ENCODE measurements around the gene ZNF777.

The ZNF777 gene

DNA sequence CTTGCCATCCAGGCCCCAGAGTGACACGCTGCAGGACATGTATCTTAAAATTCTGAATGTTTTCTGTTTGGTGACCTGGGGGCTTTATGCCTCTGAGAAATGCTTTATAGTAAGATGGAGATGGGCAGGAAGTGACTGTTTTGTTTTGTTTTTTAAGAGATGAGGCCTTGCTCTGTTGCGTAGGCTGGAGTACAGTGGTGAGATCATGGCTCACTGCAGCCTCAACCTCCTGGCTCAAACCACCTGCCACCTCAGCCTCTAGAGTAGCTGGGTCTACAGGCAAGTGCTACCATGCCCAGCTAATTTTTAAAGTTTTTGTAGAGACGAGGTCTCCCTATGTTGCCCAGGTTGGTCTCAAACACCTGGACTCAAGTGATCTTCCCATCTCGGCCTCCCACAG lies 20.6 kb downstream of the ZNF777 start:
- H3K4me3 ChIP-seq (ENCODE audit: low read depth, low read length), result no peak overlapping the region
- no peak for DNase-seq (ENCODE audit: low read depth)
- TF ChIP-seq CTCF (conservative IDR thresholded peaks at IDR 0.05; ENCODE audit: low read depth, low read length), result no peak

DNA sequence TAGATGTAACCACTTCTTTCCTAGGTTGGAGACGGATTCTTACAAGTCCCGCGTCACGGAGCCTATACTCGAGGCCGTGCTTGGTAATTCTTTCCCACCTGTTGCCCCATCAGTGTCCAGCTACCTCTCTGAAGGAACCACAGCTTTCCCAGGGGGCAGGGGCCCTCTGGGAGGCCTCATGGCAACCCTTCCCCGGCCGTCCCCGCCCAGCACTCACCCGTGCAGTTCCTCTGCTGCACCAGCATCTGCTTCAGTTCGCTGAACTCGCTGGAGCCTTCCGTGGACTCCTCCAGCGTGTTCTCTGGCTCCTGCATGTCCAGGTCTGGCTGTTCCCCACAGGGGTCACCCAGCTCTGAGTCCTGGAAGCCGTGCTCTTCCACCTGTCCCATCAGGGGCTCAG lies 24.5 kb downstream of the ZNF777 start:
- H3K4me3 ChIP-seq (ENCODE audit: low read depth, low read length), result no peak overlapping the region
- DNase-seq (ENCODE audit: low read depth), result no peak
- no peak for TF ChIP-seq CTCF (conservative IDR thresholded peaks at IDR 0.05; ENCODE audit: low read depth, low read length)

DNA sequence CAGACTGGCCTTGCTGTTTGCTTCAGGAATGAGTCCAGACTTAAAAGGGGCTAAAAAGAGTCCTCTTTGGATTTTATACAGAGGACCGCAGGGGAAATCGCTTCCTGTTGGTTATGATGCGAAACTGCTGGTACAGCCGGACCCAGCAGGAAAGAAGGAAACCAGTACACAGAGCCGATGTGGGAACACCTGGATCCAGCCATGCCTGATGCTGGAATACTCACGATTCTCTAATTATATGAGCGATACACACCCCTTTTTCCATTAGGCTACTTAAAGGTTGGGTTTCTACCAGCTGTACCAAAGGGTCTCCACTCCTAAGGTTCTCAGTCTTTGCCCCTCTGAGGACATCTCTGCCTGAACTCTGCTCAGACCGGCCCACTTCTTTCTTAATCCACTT lies 27.7 kb downstream of the ZNF777 start:
- no peak for DNase-seq (ENCODE audit: low read depth)
- TF ChIP-seq CTCF (conservative IDR thresholded peaks at IDR 0.05; ENCODE audit: low read depth, low read length), result no peak
- no peak overlapping the region for H3K4me3 ChIP-seq (ENCODE audit: low read depth, low read length)

DNA sequence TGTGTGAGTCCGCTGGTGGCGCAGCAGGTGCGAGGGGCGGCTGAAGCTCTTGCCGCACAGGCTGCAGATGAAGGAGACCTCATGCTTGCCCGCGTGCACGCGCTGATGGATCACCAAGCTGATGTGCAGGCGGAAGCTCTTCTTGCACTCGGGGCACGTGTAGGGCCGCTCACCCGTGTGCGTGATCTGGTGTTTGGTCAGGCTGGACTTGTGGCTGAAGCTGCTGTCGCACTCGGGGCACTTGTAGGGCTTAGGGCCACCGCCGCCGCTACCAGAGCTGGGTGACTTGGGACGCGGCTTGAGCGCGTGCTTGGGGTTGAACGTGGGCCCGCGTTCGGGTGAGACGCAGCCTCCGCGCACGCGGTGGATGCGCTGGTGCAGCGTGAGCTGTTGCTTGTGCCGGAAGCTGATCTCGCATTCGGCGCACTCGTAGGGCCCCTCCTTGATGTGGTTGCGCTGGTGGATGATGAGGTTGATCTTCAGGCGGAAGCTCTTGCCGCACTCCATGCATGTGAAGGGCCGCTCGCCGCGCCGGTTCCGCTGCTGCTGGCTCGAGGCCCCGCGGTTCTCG lies 28.7 kb downstream of the ZNF777 start:
- H3K4me3 ChIP-seq (ENCODE audit: low read depth, low read length), result no peak overlapping the region
- no peak for TF ChIP-seq CTCF (conservative IDR thresholded peaks at IDR 0.05; ENCODE audit: low read depth, low read length)
- no peak for DNase-seq (ENCODE audit: low read depth)

DNA sequence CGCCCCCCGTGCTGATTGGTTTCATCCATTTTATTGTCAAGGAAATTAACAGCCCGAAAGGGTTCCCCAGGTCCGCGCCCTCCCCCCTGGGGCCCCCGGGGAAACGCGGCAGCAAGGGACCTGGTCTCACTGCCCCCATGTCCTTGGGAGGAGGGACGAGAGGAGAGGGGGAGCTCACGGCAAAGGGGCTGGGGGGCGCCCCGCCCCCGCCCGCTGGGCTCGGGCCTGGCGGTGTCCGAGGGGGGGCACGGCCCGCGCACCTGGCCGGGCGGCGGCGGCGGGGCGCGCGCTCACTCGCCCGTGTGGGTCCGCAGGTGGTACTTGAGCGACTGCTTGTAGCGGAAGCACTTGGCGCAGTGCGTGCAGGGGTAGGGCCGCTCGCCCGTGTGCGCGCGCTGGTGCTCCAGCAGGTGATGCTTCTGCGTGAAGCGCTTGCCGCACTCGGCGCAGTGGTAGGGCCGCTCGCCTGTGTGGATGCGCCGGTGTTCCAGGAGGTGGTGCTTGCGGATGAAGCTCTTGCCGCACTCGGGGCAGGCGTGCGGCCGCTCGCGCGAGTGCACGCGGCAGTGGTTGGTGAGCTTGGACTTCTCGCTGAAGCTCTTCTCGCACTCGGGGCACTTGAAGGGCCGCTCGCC lies 29.3 kb downstream of the ZNF777 start:
- DNase-seq (ENCODE audit: low read depth), result no peak
- H3K4me3 ChIP-seq (ENCODE audit: low read depth, low read length), result no peak overlapping the region
- TF ChIP-seq CTCF (conservative IDR thresholded peaks at IDR 0.05; ENCODE audit: low read depth, low read length), result no peak

DNA sequence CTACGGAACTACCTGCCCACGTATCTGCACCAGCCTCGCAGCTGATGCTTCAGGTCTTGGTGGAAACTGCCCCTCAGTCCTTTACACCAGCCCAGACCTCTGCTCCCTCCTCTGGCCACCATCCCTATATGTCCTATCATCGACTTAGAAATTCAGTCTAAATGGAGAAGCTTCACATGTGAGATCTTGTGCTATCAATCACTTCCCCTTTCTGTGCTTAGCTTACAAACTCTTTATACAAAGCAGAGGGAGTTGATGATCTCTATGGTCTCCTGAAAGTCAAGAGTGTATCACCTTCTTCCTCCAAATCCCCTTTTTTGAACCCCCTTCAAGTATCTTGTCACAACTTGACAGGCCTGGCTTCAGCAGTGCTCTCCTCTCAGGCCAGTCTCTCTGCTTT lies 30.7 kb downstream of the ZNF777 start:
- no peak for DNase-seq (ENCODE audit: low read depth)
- TF ChIP-seq CTCF (conservative IDR thresholded peaks at IDR 0.05; ENCODE audit: low read depth, low read length), result no peak
- no peak overlapping the region for H3K4me3 ChIP-seq (ENCODE audit: low read depth, low read length)

- no peak for DNase-seq (ENCODE audit: low read depth)
- TF ChIP-seq CTCF (conservative IDR thresholded peaks at IDR 0.05; ENCODE audit: low read depth, low read length), result no peak
- no peak overlapping the region for H3K4me3 ChIP-seq (ENCODE audit: low read depth, low read length)
Observed at GRCh38 chr7:149427893-149428292, 33.0 kb downstream of the ZNF777 start.

Data from choroid plexus epithelial cell (primary cell).